ENCODE measurements around the gene NXN. TPM values are rescaled to one million over a fixed set of nuclear protein-coding genes. Genes with fewer than 3 reads are reported as not detected.

The NXN gene
- total RNA-seq, 1 donor from 2014 or later, result 53.1 TPM

- Mint-ChIP-seq H3K9me3 (ENCODE audit: low read depth) (no peaks in the 10 kb centered on the region), H3K27ac (no peak overlapping the region), H3K4me1 (ENCODE audit: low read depth) (peaks cover 3% of the 10 kb centered on the region), H3K36me3 (ENCODE audit: insufficient read depth) (no peaks in the 10 kb centered on the region), H3K27me3 (no peaks in the 10 kb centered on the region), H3K4me3 (ENCODE audit: low read depth) (no peak overlapping the region)
- no peak for DNase-seq (ENCODE audit: low spot score, unreplicated experiment)
- TF ChIP-seq CTCF (IDR thresholded peaks at IDR 0.05; ENCODE audit: unreplicated experiment), result no peak
Measured at GRCh38 chr17:1010086-1010450, 30.5 kb upstream of the NXN start.

GRCh38 chr17:1009229-1010085 is 29.9 kb upstream of the NXN start:
- H3K27me3 Mint-ChIP-seq, result no peaks in the 10 kb centered on the region
- TF ChIP-seq CTCF (IDR thresholded peaks at IDR 0.05; ENCODE audit: unreplicated experiment), result no peak
- no peak for DNase-seq (ENCODE audit: low spot score, unreplicated experiment)
- H3K9me3 Mint-ChIP-seq (ENCODE audit: low read depth), result no peaks in the 10 kb centered on the region
- no peak overlapping the region for H3K4me3 Mint-ChIP-seq (ENCODE audit: low read depth)
- no peak overlapping the region for H3K27ac Mint-ChIP-seq
- H3K4me1 Mint-ChIP-seq (ENCODE audit: low read depth), result peaks cover 3% of the 10 kb centered on the region
- H3K36me3 Mint-ChIP-seq (ENCODE audit: insufficient read depth), result no peaks in the 10 kb centered on the region

GRCh38 chr17:1008008-1008761 is 28.6 kb upstream of the NXN start:
- peaks cover 3% of the 10 kb centered on the region for H3K4me1 Mint-ChIP-seq (ENCODE audit: low read depth)

GRCh38 chr17:1007310-1008007 is 27.9 kb upstream of the NXN start:
- TF ChIP-seq CTCF (IDR thresholded peaks at IDR 0.05; ENCODE audit: unreplicated experiment), result no peak
- no peak for DNase-seq (ENCODE audit: low spot score, unreplicated experiment)
- Mint-ChIP-seq H3K9me3 (ENCODE audit: low read depth) (no peaks in the 10 kb centered on the region), H3K4me1 (ENCODE audit: low read depth) (peaks cover 3% of the 10 kb centered on the region), H3K27me3 (no peaks in the 10 kb centered on the region), H3K4me3 (ENCODE audit: low read depth) (no peak overlapping the region), H3K27ac (no peak overlapping the region), H3K36me3 (ENCODE audit: insufficient read depth) (peaks cover 2% of the 10 kb centered on the region)

More at GRCh38 chr17:1008008-1008761, 28.6 kb upstream of the NXN start:
- H3K36me3 Mint-ChIP-seq (ENCODE audit: insufficient read depth), result peaks cover under 1% of the 10 kb centered on the region
- no peaks in the 10 kb centered on the region for H3K27me3 Mint-ChIP-seq
- no peak overlapping the region for H3K27ac Mint-ChIP-seq
- no peak for TF ChIP-seq CTCF (IDR thresholded peaks at IDR 0.05; ENCODE audit: unreplicated experiment)
- DNase-seq (ENCODE audit: low spot score, unreplicated experiment), result no peak
- H3K9me3 Mint-ChIP-seq (ENCODE audit: low read depth), result no peaks in the 10 kb centered on the region
- H3K4me3 Mint-ChIP-seq (ENCODE audit: low read depth), result no peak overlapping the region

- Mint-ChIP-seq H3K27ac (peak overlapping the region; percentile 73), H3K36me3 (ENCODE audit: insufficient read depth) (peaks cover 5% of the 10 kb centered on the region), H3K27me3 (no peaks in the 10 kb centered on the region), H3K4me1 (ENCODE audit: low read depth) (peaks cover 3% of the 10 kb centered on the region), H3K9me3 (ENCODE audit: low read depth) (no peaks in the 10 kb centered on the region), H3K4me3 (ENCODE audit: low read depth) (no peak overlapping the region)
- DNase-seq (ENCODE audit: low spot score, unreplicated experiment), result no peak
- TF ChIP-seq CTCF (IDR thresholded peaks at IDR 0.05; ENCODE audit: unreplicated experiment), result no peak
Measured at GRCh38 chr17:1006054-1006453, 26.5 kb upstream of the NXN start.

Measured in progenitor cell of endocrine pancreas (in vitro differentiated cells).